CD1c-positive myeloid dendritic cell (primary cell): Measurements from ENCODE around the gene TEX53.

Experiments used
- DNase-seq: peaks from one replicate; pipeline ENCODE4 v3.0.0-alpha.2; 2016; ENCODE audit errors: extremely low spot score

Gene TEX53

DNA sequence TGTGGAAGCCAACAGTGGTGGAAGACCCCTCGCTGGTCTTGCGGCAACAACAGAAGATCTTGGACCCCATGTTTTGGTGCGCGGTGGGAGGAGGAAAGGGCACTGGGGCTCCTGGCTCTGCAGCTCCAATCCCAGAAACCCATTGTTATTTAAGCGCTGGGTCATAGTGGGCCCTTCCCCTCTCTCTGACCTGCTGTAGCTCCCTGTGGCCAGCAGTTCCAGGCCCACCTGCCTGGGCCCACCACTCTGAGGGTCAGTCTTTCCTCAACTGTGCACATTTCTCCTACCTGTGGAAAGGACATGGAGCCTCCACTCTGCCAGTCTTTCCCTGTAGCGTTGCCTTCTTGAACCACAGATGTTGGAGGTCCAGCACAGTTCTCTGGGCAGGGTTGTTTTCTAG, at the start of gene TEX53:
Gene TEX53, minus strand, starts transcription at position 101 of the 400 bp plus-strand sequence. Its CDS starts 31 bp downstream, at position 70.
- DNase-seq = no peak

DNA sequence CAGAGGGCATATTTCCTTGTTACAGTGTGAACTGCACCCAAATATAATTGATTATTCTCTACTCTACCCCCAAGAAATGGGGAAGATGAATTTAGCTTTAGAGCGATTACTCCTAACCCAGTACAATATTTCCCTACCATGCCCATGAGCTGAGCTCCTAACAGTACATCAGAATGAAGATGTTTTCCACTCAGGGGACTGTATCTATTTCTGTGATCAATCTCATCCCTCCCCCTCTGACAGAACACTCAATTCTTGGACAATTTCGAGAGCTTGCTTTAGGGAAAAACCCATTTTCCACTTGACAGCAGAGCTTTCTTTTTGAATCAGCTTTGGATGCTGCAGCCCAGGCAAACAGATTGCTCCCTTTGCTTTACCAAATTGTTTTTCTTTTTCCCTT, 49.1 kb upstream of the TEX53 start:
- no peak for DNase-seq

DNA sequence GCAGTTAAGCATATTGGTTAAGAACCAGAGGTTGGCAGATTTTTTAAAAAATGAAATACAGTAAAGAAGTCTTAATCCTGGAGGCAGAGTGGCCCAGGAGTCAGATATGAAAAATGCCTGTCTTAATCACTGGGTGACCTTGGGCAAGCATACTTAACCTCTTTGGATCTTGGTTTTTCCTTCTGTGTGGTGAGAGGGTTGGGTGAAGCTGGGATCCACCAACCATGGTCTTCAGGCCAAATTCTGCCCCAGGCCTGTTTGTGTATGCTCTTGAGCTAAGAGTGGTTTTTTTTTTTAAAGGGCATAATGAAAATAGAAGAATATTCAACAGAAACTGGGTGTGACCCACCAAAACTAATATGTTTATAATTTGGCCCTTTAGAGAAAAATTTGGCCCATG, 44.4 kb upstream of the TEX53 start:
- no peak for DNase-seq

DNA sequence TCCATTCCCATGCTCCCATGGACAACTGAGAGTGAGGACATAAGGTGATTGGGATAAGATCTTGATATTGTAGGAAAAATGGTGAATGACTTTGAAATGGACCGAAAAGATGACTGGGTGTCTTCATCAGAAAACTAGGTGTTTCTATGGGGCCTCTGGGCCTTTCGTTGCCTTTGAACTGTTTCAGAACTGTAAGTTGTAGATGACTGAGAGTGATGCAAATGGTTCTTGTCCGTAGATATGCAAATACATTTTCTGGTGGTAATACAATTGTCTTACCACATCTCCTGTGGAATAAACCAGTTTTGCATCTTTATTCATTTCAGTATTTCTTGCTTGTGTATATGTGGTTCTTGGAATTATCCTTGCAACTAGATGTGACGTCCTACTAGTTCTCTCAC, 40.3 kb upstream of the TEX53 start:
- no peak for DNase-seq

DNA sequence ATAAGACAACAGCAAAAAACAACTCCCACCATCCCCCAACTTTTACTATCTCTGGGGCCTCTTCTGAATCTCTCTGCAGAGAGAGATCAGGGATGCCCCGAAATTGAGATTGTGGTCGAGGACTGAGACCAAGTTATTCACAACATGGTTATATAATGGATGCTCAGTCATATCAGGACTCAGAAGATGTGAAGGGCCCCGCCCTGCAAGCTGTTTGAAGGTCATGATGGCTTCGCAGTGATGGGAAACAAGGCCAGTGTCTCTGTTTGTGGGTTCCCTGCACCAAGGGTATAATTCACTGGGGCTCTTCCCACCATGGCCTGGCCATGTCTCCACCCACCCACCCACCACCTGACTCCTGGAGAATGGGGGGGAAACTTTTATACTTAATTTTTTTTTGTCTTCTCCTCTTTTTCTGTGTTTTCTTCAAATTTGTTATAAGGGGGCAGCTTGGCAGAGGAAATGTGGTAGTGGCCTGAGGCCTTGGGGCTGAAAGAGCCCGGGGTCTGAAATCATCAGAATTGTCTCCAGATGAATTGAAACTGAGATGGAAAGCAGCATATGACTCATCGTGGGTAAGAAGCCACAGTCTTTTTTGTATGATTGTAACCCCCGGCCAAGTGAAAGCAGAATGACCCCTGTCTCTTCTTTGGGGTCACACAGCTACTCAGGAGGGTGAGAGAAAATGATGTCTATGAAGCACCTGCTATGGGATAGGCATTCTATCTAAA, 39.4 kb upstream of the TEX53 start:
- no peak for DNase-seq

DNA sequence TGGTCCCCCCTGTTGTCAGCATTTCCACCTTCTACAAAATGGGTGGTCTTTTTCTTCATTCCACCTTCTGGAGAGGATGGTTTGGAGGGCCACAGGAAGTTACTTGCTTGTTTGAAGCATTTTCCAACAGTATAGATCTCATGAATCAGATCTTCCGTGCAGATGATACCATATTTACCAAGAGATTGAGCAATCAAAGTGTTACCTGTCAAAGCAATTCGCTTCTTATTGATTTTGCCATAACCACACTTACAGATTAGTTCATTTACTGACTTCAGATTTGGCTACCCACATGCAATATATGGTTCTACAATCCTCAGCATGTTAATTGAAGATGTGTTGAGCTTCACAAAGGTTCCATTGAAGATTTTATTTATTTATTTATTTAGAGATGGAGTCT, 38.3 kb upstream of the TEX53 start:
- no peak for DNase-seq

DNA sequence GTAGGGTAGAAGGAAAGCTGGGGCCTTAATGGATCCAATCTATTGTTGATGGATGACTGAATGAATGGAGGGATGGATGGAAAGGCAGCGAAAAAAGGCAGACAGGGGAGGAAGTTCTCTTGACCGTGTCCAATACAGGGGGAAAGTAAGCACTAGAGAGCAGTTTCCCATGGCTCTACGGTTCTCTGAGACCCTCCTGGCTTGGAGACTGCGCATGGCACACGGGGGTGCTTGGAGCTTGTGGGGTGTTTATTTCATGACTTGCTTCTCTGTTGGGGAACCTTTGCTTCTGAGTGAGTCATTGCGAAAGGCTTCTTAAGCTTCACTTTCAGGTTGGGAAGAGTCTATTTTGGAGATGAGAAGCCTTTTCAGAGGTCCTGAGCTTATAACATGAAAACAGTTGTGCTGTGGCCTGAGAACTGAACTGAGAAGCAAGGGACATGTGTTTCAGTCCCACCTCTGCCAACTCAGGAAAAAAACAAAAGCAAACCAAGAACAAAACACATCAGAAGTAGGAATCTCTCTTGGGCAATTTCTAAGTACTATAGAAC, 37.2 kb upstream of the TEX53 start:
- no peak for DNase-seq

DNA sequence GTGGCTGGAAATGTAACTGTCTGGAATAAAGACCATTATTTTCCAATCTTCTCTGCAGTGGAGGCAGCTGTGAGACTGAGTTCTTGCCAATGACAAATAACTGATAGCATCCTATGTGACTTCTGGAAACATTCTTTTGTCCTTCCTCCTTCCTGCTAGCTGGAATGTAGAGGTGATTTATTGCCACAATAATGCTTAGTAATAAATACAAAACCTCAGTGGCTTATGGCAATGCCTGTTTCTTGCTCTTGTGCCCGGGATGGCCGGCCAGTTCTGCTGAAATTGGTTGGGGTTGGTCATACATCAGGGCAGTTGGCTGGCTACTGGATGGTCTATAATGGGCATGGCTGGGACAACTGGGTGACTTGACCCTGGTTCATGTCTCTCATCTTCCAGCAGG, 36.5 kb upstream of the TEX53 start:
- no peak for DNase-seq

DNA sequence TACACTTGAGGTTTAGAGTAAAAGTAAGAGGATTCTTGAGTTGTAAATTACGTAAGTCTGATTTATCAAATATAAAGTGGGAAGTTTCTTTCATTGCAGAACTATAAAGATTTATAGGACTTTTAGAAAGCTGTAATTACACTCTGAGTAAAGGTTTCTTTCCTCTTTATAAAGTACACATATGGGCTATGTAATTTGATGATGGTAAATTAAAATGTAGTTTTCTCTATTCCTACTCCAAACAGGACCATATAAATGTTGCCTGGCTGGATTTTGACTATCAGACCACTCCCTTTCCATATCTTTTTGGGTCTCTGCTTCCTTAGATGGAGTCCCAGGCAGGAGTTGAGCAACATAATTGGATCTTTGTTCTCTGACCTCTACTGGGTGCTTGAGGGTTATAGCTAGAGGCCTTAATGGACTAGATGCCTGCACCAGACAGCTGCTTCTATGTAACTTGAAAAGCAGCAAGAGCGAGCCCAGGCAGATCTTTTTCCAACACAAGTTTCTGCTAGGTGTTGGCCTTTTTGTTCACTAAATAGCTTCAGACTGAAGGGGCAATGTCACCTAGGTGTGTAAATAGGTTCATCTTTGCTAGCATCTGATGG, 35.7 kb upstream of the TEX53 start:
- no peak for DNase-seq

DNA sequence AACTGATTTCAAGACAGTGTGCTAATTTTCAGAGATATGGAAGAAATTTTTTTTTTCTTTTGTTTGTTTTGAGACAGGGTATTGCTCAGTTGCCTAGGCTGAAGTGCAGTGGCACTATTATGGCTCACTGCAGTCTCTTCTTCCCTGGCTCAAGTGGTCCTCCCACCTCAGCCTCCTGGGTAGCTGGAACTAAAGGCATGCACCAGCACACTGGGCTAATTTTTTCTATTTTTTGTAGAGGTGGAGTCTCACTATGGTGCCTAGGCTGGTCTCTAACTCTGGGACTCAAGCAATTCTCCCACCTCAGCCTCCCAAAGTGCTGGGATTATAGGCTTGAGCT, 34.3 kb upstream of the TEX53 start:
- no peak for DNase-seq

DNA sequence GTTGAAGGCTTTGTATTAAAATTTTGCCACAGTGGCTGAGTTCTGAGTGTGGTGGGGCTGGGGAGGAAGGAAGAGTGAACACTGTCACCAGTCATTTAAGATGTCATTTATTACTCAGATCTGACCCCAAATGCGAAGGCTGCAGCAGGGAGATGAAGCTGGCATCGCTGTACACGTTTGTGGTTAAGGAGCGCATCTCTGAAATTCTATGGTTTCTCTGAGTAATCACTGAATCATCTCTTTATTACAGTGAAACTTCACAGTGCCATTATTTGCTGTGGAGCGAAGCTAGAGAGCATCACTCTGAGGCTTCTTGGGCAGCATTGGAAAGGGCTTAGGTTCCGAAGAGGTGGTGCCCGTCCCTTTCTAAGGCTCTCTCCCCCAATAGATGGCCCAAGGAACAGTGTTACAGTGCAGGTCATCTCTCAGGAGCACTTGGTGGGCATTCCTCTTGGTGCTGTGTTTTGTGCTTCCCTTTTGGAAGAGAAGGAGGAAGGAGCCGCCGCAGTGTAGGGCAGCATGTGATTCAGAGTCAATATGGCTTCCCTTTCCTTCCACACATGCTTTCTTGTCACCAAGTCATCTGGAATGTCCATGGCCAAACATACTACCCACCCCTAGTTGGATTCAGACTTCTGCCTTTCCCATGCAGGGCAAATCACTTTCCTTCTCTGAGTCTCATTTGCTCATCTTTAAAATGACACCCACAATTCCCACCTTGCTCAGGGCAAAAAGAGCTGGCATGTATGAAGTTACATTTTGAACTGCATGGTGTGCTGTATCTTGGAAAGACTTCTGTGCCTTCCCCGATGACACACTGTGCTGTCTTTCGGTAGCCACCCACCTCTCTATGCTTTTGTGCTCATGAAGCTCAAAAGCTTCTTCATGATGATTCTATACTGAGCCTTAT, 33.7 kb upstream of the TEX53 start:
- peak; percentile 41 for DNase-seq

DNA sequence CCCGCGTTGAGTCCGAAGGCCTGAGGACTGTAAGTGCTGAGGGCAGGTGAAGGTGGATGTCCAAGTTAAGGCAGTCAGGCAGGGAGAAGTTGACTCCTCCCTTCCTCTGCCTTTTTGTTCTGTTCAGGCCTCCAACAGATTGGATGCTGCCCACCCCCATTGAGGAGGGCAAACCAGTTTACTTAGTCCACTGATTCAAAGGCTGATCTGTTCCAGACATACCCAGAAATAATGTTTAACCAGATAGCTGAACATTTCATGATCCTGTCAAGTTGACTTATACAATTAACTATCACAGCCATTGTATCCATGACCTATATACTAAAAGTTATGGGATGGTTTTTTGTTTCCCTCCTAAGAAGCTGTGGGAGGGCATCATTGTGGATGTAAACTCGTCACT, 32.7 kb upstream of the TEX53 start:
- no peak for DNase-seq

DNA sequence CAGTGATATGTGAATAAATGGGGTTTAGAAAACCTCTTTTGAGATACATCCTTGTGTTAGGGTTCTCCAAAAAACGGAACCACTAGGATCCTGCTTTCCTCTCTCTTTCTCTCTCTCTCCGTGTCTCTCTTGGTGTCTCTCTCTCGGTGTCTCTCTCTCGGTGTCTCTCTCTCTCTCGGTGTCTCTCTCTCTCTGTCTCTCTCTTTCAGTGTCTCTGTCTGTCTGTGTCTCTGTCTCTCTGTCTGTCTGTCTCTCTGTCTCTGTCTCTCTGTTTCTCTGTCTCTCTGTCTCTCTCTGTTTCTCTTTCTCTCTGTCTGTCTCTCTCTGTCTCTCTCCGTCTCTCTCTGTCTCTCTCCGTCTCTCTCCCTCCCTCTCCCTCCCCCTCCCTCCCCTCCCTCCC, 32.2 kb upstream of the TEX53 start:
- DNase-seq = no peak

DNA sequence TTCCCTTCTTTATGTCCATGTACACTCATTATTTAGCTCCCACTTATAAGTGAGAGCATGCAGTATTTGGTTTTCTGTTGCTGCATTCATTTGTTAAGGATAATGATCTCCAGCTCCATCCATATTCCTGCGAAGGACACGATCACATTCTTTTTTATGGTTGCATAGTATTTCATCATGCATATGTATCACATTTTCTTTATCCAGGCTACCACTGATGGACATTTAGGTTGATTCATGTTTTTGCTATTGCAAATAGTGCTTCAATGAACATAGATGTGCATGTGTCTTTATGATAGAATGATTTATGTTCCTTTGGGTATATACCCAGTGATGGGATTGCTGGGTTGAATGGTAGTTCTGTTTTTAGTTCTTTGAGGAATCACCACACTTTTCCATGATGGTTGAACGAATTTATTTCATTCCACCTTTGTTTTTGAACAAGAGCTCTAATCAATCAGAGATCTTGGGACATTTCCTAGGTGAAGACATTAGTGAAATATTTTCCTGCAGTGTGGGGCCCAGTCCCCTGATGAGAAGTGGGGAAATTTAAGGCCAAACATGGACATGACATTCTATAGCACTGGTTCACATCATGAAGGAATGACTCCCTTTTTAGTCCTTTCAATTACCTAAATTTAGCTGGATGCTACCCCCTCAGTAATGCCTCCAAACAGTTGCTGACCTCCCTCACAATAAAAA, 31.5 kb upstream of the TEX53 start:
- DNase-seq = no peak

DNA sequence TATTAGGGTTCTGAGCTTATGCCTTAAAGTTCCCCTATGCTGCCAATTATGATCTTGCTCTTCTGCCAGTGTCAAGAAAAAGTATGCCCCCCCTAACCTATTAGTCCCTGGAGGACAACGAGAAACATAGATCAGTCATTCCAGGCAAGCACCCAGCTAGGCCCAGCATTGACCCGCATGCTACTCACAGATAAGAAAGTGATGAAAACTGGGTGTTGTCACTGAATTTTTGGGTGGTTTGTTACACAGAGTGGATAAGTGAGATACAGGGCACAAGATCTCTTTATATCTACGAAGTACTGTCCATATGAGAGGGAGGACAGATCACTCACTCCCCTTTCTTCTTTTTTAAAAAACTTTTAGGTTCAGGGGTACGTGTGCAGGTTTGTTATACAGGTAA, 30.8 kb upstream of the TEX53 start:
- DNase-seq = no peak

DNA sequence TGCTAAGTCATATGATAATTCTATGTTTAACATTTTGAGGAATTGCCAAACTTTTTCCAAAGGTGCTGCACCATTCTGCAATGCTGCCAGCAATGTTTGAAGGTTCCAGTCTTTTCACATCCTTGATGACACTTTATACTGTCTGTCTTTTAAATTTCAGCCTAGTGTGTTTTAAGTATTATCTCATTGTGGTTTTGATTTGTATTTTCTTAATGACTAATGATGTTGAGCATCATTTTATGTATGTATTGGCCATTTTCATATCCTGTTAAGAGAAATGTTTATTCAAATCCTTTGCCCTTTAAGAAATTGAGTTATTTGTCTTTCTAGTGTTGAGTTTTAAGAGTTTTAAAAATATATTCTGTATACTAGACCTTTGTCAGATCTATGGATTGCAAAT, 29.4 kb upstream of the TEX53 start:
- DNase-seq = no peak

DNA sequence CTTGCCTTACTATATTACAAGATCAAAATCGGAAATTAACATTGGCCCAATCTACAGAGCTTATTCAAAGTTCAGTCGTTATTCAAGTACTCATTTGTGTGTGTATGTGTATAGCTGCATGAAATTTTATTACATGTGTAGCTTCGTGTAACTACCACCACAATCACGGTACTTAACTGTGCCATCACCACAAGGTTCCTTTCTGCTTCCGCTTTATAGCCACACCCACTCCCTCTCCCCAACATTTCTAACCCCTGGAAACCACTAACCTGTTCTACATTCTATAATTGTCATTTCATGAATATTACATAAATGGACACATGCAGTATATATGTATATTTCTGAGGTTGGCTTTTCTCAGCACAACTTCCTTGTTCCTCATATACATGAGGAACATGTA, 28.3 kb upstream of the TEX53 start:
- DNase-seq = no peak

DNA sequence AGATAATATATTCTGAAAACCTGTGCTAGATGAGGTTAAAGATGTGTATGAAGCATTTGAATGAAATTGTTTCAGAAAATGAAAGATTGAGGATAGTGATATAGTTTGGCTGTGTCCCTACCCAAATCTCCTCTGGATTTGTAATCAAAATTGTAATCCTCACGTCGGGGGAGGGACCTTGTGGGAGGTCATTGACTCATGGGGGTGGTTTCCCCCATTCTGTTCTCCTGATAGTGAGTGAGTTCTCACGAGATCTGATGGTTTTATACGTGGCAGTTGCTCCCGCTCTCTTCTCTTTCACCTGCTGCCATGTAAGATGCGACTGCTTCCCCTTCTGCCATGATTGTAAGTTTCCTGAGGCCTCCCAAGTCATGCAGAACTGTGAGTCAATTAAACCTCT, 26.4 kb upstream of the TEX53 start:
- DNase-seq = no peak

DNA sequence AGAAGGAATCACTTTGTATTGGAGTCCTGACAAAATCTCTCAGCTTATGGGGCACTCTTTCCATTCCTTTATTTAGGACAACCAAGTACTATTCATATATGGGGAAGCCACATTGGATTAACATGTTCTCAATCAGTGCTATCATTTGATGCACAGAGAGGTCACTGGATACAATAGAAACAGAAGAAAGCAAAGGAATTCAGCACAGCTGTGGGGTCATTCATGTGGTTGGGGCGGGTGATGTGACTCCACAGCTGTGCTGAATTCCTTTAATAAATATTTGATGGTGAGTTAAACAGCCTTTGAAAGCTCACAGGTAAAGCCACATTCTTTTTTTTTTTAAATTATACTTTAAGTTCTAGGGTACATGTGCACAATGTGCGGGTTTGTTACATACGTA, 25.2 kb upstream of the TEX53 start:
- no peak for DNase-seq

DNA sequence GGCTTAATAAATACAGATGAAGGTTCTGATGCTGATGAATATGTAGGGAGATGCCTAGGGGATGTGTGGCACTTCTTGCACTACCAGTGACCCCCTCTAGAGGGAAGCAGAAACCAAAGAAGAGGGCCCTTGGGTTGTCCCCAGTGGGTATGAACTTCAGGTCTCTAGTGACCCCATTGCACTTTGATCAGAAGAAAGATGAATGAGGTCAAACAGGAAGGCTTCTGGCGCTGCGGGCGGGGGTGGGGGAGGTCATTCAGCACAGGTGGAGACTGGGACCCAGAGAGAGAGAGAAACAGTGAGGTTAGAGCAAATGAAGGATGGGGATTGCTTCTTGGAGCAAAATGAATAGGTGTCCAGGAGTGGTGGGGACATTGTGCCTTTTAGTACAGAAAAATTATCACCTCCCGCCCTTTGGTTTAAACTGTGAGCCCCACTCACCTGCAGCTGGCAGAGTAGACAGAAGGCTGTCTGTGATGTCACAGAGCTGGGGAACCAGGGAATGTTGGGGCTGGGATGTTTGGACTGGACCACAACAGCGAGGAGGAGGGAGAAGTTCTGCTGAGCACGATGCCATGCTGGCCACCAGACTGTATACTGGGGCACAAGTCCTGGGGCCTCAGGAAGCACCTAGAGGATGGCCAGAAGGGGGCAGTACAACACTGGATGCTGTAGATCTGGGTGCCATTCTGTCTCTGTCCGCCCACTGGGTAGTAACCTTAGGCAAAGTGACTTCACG, 24.2 kb upstream of the TEX53 start, which contains the start of gene TEX48:
Gene TEX48, minus strand, starts transcription at position 599 of the 739 bp plus-strand sequence. CDS start 10,469 bp downstream, outside the sequence.
- DNase-seq = peak; percentile 89
